HG03432 (cell line): ENCODE data around the gene PCDHA2.
"Not testable (repeated sequence)": the region's sequence is repeated elsewhere in the genome, so short reads cannot be mapped to it uniquely, and the experiment has no call there.

ENCODE experiments used
- ATAC-seq: cut with Tn5 transposase; IDR thresholded peaks from one replicate; pipeline ENCODE4 v1.9.1; 2021; ENCODE audit warnings: mild to moderate bottlenecking, moderate library complexity; ENCODE audit not compliant: unreplicated experiment

Gene PCDHA2

DNA sequence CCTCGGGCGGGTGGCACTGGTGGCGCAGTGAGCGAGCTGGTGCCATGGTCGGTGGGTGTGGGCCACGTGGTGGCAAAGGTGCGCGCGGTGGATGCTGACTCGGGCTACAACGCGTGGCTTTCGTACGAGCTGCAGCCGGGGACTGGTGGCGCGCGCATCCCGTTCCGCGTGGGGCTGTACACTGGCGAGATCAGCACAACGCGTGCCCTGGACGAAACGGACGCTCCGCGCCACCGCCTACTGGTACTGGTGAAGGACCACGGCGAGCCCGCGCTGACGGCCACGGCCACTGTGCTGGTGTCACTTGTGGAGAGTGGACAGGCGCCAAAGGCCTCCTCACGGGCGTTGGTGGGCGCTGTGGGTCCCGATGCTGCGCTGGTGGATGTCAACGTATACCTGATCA, 14.2 kb downstream of the PCDHA2 start:
- ATAC-seq: no peak

DNA sequence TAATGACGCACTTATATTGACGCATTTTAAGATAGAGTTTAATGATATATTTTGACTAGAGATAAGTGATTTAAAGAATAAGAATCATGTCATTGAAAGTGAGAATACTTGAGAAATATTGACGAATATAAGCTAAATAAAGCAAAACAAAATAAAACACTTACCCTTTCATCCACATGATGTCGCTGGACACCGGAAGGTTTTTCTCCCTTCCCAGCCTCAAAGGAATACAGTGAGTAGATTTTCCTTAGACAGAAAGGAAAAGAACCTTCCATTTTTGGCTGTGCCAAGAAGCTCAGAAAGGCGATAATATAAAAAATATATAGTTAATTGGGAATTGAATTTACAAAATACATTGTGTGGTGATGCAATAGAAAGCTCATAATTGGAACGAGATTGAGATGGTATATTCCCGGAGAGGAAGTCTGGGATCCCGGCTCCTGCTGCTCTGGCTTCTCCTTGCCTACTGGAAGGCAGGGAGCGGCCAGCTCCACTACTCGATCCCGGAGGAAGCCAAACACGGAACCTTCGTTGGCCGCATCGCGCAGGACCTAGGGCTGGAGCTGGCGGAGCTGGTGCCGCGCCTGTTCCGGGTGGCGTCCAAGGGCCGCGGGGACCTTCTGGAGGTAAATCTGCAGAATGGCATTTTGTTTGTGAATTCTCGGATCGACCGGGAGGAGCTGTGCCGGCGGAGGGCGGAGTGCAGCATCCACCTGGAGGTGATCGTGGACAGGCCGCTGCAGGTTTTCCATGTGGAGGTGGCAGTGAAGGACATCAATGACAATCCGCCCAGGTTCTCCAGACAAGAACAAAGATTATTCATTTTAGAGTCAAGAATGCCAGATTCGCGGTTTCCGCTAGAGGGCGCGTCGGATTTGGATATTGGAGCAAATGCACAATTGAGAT, 27.0 kb downstream of the PCDHA2 start, which contains the start of gene PCDHA5:
TSS of gene PCDHA5 (plus strand) at position 239 of the 906 bp plus-strand sequence.
- no peak for ATAC-seq

DNA sequence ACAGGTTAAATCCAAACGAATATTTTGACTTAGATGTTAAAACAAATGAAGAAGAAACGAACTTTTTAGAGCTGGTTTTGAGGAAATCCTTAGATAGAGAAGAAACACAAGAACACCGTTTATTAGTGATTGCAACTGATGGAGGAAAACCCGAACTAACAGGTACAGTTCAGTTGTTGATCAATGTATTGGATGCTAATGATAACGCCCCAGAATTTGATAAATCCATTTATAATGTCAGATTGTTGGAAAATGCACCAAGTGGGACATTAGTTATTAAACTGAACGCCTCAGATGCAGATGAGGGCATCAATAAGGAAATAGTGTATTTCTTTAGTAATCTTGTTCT, 27.6 kb downstream of the PCDHA2 start:
- ATAC-seq: no peak

DNA sequence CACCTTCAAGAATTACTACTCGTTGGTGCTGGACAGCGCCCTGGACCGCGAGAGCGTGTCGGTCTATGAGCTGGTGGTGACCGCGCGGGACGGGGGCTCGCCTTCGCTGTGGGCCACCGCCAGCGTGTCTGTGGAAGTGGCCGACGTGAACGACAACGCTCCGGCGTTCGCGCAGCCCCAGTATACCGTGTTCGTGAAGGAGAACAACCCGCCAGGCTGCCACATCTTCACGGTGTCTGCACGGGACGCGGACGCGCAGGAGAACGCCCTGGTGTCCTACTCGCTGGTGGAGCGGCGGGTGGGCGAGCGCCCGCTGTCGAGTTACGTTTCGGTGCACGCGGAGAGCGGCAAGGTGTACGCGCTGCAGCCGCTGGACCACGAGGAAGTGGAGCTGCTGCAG, 28.3 kb downstream of the PCDHA2 start:
- ATAC-seq: not testable (repeated sequence)

DNA sequence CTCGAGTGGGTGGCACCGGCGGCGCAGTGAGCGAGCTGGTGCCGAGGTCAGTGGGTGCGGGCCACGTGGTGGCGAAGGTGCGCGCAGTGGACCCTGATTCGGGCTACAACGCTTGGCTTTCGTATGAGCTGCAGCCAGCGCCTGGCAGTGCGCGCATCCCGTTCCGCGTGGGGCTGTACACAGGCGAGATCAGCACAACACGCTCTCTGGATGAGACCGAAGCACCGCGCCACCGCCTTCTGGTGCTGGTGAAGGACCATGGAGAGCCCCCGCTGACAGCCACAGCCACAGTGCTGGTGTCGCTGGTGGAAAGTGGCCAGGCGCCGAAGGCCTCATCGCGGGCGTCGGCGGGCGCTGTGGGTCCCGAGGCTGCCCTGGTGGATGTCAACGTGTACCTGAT, 28.8 kb downstream of the PCDHA2 start:
- no peak for ATAC-seq

DNA sequence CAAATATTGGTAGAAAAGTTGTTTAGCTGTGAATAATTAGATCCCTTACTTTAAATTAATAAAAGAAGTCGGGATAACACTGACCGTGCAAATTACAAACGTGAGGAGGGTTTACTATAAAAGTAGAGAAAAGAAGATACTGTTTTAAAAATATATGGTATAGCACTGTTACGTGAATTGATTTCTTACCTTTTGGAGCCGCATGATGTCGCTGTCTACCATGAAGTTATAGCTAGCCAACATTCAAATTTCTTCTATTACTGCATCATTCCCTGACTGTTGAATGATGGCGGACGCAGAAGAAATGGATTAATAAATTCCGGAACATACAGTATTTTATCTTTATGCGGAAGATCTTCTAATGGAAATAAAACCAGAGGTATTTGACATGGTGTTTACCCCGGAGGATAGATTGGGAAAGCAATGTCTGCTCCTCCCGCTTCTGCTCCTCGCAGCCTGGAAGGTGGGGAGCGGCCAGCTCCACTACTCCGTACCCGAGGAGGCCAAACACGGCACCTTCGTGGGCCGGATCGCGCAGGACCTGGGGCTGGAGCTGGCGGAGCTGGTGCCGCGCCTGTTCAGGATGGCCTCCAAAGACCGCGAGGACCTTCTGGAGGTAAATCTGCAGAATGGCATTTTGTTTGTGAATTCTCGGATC, 33.2 kb downstream of the PCDHA2 start, which contains the start of gene PCDHA6:
TSS of gene PCDHA6 (plus strand) at position 257 of the 658 bp plus-strand sequence. CDS start at position 389, 132 bp downstream.
- no peak for ATAC-seq

DNA sequence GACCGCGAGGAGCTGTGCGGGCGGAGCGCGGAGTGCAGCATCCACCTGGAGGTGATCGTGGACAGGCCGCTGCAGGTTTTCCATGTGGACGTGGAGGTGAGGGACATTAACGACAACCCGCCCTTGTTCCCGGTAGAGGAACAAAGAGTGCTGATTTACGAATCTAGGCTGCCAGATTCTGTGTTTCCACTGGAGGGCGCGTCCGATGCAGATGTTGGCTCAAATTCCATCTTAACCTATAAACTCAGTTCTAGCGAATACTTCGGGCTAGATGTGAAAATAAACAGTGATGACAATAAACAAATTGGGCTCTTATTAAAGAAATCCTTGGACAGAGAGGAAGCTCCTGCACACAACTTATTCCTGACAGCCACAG, 33.7 kb downstream of the PCDHA2 start:
- ATAC-seq: no peak

DNA sequence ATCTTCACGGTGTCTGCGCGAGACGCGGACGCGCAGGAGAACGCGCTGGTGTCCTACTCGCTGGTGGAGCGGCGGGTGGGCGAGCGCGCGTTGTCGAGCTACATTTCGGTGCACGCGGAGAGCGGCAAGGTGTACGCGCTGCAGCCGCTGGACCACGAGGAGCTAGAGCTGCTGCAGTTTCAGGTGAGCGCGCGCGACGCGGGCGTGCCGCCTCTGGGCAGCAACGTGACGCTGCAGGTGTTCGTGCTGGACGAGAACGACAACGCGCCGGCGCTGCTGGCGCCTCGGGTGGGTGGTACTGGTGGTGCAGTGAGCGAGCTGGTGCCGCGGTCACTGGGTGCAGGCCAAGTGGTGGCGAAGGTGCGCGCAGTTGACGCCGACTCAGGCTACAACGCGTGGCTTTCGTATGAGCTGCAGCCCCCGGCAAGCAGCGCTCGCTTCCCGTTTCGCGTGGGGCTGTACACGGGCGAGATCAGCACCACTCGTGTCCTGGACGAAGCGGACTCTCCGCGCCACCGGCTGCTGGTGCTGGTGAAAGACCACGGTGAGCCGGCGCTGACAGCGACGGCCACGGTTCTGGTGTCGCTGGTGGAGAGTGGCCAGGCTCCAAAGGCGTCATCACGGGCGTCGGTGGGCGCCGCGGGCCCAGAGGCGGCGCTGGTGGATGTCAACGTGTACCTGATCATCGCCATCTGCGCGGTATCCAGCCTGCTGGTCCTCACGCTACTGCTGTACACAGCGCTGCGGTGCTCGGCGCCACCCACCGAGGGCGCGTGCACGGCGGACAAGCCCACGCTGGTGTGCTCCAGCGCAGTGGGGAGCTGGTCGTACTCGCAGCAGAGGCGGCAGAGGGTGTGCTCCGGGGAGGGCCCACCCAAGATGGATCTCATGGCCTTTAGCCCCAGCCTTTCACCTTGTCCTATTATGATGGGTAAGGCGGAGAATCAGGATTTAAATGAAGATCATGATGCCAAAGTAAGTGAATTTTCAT, 35.2 kb downstream of the PCDHA2 start:
- ATAC-seq: not testable (repeated sequence)

DNA sequence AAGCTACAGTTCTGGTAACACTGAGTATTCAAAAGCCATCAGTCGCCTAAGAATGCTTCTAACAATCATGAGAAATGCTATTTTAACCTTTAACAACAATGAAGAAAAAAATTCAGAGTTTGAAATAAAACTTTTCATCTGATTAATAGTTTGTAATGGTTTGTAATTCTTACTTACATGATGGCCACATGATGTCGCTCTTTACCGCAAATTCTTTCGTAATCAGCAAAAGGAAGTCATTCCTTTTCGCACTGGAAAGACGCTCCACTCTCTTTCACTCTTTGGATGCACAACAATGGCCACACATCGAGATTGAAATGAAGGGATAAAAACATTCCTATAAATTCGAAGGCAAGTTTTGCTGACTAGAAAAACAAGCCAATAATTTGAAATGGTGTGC, 39.3 kb downstream of the PCDHA2 start, which contains the start of gene PCDHA7:
TSS of gene PCDHA7 (plus strand) at position 277 of the 400 bp plus-strand sequence. CDS start at position 392, 115 bp downstream.
- ATAC-seq: no peak

DNA sequence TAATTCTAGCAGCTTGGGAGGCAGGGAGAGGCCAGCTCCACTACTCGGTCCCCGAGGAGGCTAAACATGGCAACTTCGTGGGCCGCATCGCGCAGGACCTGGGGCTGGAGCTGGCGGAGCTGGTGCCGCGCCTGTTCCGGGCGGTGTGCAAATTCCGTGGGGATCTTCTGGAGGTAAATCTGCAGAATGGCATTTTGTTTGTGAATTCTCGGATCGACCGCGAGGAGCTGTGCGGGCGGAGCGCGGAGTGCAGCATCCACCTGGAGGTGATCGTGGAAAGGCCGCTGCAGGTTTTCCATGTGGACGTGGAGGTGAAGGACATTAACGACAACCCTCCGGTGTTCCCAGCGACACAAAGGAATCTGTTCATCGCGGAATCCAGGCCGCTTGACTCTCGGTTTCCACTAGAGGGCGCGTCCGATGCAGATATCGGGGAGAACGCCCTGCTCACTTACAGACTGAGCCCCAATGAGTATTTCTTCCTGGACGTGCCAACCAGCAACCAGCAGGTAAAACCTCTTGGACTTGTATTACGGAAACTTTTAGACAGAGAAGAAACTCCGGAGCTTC, 39.9 kb downstream of the PCDHA2 start:
- not testable (repeated sequence) for ATAC-seq

DNA sequence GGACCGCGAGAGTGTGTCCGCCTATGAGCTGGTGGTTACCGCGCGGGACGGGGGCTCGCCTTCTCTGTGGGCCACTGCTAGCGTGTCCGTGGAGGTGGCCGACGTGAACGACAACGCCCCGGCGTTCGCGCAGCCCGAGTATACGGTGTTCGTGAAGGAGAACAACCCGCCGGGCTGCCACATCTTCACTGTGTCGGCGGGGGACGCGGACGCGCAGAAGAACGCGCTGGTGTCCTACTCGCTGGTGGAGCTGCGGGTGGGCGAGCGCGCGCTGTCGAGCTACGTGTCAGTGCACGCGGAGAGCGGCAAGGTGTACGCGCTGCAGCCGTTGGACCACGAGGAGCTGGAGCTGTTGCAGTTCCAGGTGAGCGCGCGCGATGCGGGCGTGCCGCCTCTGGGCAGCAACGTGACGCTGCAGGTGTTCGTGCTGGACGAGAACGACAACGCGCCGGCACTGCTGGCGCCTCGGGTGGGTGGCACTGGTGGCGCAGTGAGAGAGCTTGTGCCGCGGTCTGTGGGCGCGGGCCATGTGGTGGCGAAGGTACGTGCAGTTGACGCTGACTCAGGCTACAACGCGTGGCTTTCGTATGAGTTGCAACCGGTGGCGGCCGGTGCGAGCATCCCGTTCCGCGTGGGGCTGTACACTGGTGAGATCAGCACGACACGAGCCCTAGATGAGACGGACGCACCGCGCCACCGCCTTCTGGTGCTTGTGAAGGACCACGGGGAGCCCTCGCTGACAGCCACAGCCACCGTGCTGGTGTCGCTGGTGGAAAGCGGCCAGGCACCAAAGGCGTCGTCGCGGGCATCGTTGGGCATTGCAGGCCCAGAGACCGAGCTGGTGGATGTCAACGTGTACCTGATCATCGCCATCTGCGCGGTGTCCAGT, 41.2 kb downstream of the PCDHA2 start:
- no peak for ATAC-seq

DNA sequence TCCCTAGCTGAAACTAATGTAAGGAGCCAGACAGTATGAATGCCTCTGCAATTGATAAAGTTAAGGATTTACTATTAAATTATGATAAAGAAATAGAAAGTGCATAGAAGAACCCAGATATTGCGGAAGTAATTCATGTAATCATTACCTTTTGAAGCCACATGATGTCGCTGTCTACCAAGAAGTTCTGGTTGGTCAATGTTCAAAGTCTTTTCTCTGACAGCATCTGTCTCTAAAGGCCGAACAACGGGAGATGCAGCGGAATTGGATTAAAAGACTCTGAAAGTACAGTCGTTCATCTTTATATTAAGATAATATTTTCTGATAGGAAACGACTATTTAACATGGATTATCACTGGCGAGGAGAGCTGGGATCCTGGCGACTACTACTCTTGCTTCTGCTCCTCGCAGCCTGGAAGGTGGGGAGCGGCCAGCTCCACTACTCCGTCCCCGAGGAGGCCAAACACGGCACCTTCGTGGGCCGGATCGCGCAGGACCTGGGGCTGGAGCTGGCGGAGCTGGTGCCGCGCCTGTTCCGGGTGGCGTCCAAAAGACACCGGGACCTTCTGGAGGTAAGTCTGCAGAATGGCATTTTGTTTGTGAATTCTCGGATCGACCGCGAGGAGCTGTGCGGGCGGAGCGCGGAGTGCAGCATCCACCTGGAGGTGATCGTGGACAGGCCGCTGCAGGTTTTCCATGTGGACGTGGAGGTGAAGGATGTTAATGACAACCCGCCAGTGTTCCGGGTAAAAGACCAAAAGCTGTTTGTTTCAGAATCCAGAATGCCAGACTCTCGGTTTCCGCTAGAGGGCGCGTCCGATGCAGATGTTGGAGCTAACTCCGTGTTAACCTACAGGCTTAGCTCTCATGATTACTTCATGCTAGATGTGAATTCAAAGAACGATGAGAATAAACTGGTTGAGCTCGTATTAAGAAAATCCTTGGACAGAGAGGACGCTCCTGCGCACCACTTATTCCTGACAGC, 46.6 kb downstream of the PCDHA2 start, which contains the start of gene PCDHA8:
TSS of gene PCDHA8 (plus strand) at position 210 of the 985 bp plus-strand sequence. CDS start at position 345, 135 bp downstream.
- ATAC-seq: no peak

DNA sequence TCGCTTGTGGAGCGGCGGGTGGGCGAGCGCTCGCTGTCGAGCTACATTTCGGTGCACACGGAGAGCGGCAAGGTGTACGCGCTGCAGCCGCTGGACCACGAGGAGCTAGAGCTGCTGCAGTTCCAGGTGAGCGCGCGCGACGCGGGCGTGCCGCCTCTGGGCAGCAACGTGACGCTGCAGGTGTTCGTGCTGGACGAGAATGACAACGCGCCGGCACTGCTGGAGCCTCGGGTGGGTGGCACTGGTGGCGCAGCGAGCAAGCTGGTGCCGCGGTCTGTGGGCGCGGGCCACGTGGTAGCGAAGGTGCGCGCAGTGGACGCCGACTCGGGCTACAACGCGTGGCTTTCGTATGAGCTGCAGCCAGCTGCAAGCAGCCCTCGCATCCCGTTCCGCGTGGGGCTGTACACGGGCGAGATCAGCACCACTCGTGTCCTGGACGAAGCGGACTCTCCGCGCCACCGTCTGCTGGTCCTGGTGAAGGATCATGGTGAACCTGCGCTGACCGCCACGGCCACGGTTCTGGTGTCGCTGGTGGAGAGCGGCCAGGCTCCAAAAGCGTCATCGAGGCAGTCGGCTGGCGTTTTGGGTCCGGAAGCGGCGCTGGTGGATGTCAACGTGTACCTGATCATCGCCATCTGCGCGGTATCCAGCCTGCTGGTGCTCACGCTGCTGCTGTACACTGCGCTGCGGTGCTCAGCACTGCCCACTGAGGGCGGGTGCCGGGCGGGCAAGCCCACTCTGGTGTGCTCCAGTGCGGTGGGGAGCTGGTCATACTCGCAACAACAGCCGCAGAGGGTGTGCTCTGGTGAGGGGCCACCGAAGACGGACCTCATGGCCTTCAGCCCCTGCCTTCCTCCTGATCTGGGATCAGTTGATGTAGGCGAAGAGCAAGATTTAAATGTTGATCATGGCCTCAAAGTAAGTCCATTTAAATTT, 48.4 kb downstream of the PCDHA2 start:
- no peak for ATAC-seq
